Central memory CD8-positive, alpha-beta T cell (primary cell): ENCODE data around the gene CCNE1.
"Not testable (repeated sequence)": the region's sequence is repeated elsewhere in the genome, so short reads cannot be mapped to it uniquely, and the experiment has no call there.

ENCODE experiments used
- ATAC-seq: fragments of 150-1000 bp; cut with Tn5 transposase; replicated peaks from 2 replicates; pipeline ENCODE4 v1.10.0; 2022; ENCODE audit warnings: mild to moderate bottlenecking, moderate FRiP score, moderate number of reproducible peaks; ENCODE audit not compliant: poor library complexity, severe bottlenecking; ENCODE audit errors: extremely low read depth
- DNase-seq, 2 donors: peaks; one replicate each; pipeline ENCODE4 v3.0.0; 2021; ENCODE audit warnings: low spot score in 2 of 2
- H3K27ac Mint-ChIP-seq: one replicate; pipeline ENCODE4 v1.8.0; 2022; ENCODE audit warnings: low read depth, mild to moderate bottlenecking, moderate library complexity, mixed read lengths
- H3K27me3 Mint-ChIP-seq: one replicate; pipeline ENCODE4 v1.8.0; 2022; ENCODE audit warnings: mixed read lengths
- H3K36me3 Mint-ChIP-seq: one replicate; pipeline ENCODE4 v1.8.0; 2022; ENCODE audit warnings: mild to moderate bottlenecking, moderate library complexity, mixed read lengths; ENCODE audit not compliant: insufficient read depth
- H3K4me1 Mint-ChIP-seq: one replicate; pipeline ENCODE4 v1.8.0; 2022; ENCODE audit warnings: mixed read lengths
- H3K4me3 Mint-ChIP-seq: one replicate; pipeline ENCODE4 v1.8.0; 2022; ENCODE audit warnings: mild to moderate bottlenecking, moderate library complexity, mixed read lengths
- H3K9me3 Mint-ChIP-seq: one replicate; pipeline ENCODE4 v1.8.0; 2022; ENCODE audit warnings: mixed read lengths

CCNE1 gene

DNA sequence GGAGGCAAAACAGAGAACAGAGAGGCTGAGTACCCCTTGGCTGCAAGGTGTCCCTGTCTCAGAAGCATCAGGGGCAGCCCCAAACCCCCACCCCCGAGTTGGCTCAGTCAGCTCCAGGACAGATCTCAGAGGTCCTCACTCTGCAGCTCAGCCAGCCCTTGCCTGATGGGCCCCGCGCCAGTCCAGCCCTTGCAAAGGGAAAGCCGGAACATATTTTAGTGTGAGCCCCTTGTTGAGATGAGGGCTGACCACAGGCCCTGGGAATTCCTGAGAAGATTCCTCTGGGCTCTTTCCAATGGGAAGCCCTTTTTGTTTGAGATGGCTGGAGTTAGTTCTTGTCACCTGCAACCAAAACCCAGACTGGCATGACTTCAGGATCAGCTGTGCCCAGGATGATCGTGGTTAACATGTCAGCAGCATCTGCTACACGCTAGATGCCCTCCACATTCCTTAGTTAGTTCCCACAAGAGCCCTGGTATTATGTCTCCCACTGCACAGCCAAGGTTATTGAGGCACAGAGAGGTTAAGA is 33.9 kb upstream of the CCNE1 start:
- Mint-ChIP-seq H3K36me3 (peaks cover 5% of the 10 kb centered on the region), H3K4me1 (no peaks in the 10 kb centered on the region), H3K27me3 (peaks cover 13% of the 10 kb centered on the region), H3K9me3 (no peaks in the 10 kb centered on the region), H3K27ac (no peak overlapping the region), H3K4me3 (no peak overlapping the region)
- DNase-seq: no peak
- ATAC-seq: no peak

DNA sequence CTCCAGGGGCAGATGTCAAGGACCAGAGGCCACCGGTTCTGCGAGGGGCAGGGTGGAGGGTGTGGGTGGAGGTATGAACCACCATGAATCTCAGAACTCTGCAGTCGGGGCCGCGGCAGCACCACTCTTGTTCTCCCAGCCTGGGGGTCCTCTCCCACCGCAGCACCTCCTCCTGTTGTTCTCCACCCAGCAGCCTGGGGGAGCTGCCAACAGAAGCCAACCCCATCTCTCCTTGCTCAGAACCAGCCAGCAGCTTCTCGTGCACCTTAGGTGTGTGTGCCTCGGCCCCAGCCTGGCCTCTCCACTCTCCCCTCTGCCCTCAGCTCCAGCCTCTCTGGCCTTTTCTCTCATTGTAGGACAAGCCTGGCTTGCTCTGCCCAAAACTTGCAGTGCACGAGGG is 31.9 kb upstream of the CCNE1 start:
- peaks cover 13% of the 10 kb centered on the region for H3K27me3 Mint-ChIP-seq
- ATAC-seq (no peak), DNase-seq (no peak)
- H3K4me1 Mint-ChIP-seq: no peaks in the 10 kb centered on the region
- no peak overlapping the region for H3K27ac Mint-ChIP-seq
- no peaks in the 10 kb centered on the region for H3K9me3 Mint-ChIP-seq
- H3K4me3 Mint-ChIP-seq: no peak overlapping the region
- peaks cover 5% of the 10 kb centered on the region for H3K36me3 Mint-ChIP-seq

DNA sequence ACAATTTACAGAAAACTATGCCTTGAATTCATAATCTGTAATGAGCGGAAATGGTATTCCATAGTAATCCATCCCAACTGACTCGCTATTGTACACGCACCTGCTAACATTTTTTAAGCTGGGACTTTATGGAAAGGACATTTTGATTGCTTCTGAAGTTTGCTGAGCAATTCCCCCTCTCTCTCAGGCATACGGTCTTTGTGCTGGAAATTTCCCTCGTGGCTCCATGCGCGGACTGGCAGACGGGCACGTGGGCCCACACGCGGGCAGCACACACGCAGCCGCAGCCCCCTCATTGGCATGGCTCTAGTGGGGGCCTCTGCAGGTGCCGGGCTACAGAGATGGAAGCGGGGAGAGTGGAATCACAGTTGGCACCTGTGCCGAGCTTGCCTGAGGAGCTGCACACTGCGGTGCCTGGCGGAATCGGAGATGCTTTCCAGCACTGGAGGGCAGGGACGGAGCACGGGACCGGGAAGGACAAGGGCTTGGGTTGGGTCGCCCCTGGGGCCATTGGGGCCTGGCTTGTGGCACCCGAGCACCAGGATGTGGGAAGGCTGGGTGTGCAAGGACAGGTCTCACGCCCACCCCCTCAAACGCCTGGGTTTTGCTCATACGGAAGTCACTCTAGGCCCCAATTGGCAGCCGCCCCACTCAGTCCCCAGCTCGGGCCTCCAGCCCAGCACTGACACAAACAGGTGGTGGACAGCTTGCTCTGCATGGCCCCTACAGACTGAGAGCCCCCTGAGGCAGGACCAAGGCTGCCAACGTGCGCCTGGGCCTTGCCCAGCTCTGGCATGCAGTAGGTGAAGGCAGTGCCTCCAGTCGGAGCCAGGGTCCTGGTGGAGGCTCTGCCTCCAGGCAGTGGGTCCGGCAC is 30.2 kb upstream of the CCNE1 start:
- no peak overlapping the region for H3K27ac Mint-ChIP-seq
- H3K4me3 Mint-ChIP-seq: no peak overlapping the region

DNA sequence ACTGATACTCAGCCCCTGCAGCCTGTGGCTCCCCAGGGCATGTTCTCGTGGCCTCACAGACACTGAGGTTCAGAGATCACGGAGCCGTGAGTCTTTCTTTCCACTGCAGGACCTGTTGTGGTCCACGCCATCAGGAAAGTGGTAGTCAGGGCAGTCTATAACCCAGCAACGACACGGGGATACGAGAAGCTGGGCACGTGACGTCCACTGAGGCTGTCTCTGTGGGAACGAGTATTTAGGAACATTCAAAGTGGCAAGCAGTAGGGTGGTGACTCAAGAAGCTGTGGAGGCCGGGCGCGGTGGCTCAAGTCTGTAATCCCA is 29.6 kb upstream of the CCNE1 start:
- Mint-ChIP-seq H3K27me3 (peaks cover 13% of the 10 kb centered on the region), H3K9me3 (no peaks in the 10 kb centered on the region), H3K36me3 (peaks cover 5% of the 10 kb centered on the region), H3K4me1 (no peaks in the 10 kb centered on the region), H3K27ac (no peak overlapping the region), H3K4me3 (no peak overlapping the region)
- DNase-seq (no peak), ATAC-seq (no peak)

More for the DNA sequence above, 30.2 kb upstream of the CCNE1 start:
- DNase-seq (no peak), ATAC-seq (no peak)
- peaks cover 13% of the 10 kb centered on the region for H3K27me3 Mint-ChIP-seq
- H3K9me3 Mint-ChIP-seq: no peaks in the 10 kb centered on the region
- H3K36me3 Mint-ChIP-seq: peaks cover 5% of the 10 kb centered on the region
- no peaks in the 10 kb centered on the region for H3K4me1 Mint-ChIP-seq

DNA sequence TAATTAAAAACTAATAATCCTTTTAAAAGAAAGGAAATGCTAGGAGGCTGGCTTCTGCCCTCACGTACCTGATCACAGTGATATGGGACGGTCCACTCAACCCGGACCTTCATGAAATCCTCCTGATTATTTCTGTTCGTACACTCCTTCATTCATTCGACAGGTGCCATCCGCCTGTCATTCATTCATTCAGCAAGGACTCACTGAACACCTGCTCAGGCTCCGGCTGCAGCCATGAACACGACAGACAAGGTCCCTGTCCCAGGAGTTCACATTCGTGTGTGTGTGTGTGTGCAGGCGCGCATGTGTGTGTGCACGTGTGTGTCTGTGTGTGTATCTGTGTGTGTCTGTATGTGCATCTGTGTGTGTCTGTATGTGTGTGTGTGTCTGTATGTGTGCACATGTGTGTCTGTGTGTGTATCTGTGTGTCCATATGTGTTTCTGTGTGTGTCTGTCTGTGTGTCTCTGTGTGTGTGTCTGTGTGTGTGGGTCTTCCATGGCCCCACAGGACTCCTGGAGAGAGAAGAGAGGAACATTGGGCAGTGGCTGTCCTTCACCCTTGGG is 28.1 kb upstream of the CCNE1 start:
- no peaks in the 10 kb centered on the region for H3K9me3 Mint-ChIP-seq
- no peak overlapping the region for H3K27ac Mint-ChIP-seq
- H3K36me3 Mint-ChIP-seq: peaks cover 6% of the 10 kb centered on the region
- ATAC-seq: no peak
- H3K4me1 Mint-ChIP-seq: no peaks in the 10 kb centered on the region
- no peak overlapping the region for H3K4me3 Mint-ChIP-seq
- DNase-seq: no peak
- peaks cover 13% of the 10 kb centered on the region for H3K27me3 Mint-ChIP-seq

DNA sequence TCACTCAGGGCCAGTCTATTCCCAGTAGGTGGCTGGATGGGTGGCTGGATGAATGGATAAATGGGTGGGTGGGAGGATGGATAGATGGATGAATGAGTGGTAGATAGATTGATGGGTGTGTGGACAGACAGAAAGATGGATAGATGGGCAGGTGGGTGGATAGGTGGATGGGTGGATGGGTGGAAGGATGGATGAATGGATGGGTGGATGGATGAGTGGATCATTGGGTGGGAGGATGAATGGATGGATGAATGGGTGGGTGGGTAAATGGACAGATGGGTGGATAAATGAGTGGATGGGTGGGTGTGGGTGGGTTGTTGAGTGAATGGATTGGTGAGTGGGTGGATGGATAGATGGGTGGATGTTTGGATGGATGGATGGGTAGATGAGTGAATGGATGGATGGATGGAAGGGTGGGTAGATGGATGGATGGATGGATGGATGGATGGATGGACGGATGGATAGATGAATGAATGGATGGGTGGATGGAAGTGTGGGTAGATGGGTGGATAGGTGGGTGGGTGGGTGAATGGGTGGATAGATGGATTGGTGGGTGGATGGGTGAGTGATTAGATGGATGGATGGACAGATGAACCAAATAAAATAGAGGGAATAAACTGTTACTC is 27.1 kb upstream of the CCNE1 start:
- no peak for ATAC-seq
- DNase-seq: no peak
- Mint-ChIP-seq H3K27ac (no peak overlapping the region), H3K27me3 (peaks cover 10% of the 10 kb centered on the region), H3K36me3 (peaks cover 3% of the 10 kb centered on the region), H3K4me1 (no peaks in the 10 kb centered on the region), H3K9me3 (no peaks in the 10 kb centered on the region), H3K4me3 (no peak overlapping the region)

DNA sequence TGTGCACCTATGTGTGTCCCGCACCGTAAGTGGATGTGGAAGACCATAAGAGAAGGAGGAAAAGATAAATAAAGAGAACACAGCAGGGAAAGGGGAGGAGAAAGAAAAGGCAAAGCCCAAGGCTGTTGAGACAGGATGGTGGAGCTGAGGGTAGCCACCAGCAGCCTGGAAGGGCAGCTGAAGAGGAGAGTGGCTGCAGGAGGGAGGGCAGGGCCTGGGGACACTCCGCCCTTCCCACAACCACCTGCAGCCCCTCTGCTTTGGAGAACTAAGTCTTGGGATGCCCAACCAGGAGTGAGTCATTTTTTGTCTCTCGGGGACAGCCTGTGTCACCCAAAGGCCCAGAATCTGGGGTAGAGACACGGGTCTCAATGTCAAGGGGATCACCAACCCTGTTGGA is 26.4 kb upstream of the CCNE1 start:
- no peaks in the 10 kb centered on the region for H3K9me3 Mint-ChIP-seq
- no peak overlapping the region for H3K27ac Mint-ChIP-seq
- no peaks in the 10 kb centered on the region for H3K4me1 Mint-ChIP-seq
- no peak overlapping the region for H3K4me3 Mint-ChIP-seq
- ATAC-seq (no peak), DNase-seq (no peak)
- peaks cover 4% of the 10 kb centered on the region for H3K27me3 Mint-ChIP-seq
- peaks cover 3% of the 10 kb centered on the region for H3K36me3 Mint-ChIP-seq

DNA sequence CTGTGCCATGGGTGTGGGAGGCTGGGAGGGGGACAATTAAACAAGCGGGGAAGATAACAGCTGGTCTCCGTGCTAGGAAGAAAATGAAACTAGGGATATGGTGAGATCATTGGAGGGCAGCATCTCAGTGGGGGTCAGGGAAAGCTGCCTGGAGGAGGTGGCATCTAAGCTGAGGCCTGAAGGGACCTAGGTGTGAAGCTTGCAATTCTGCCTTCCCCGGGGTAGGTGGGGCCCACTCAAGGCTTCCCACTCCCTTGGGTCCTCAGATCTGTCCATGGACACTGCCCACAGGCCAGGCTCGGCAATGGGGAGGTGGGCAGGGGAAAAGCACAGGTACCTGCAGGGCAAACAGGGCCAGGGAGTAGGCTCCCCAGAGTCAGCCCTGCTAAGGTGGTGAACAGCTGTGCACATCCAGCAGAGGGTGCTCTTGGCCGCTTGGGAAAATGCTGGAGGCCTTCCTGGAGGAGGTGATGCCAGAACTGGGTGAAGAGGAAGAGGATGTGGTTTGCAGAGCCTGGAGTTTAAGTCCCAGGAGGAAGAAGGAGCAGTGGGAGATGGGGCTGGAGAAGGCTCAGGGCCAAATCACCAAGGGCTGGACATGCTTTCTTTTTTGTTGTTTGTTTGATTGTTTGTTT is 25.7 kb upstream of the CCNE1 start:
- peaks cover 1% of the 10 kb centered on the region for H3K36me3 Mint-ChIP-seq
- no peaks in the 10 kb centered on the region for H3K4me1 Mint-ChIP-seq
- no peaks in the 10 kb centered on the region for H3K9me3 Mint-ChIP-seq
- no peak overlapping the region for H3K27ac Mint-ChIP-seq
- no peaks in the 10 kb centered on the region for H3K27me3 Mint-ChIP-seq
- DNase-seq: no peak
- no peak overlapping the region for H3K4me3 Mint-ChIP-seq
- ATAC-seq: no peak

DNA sequence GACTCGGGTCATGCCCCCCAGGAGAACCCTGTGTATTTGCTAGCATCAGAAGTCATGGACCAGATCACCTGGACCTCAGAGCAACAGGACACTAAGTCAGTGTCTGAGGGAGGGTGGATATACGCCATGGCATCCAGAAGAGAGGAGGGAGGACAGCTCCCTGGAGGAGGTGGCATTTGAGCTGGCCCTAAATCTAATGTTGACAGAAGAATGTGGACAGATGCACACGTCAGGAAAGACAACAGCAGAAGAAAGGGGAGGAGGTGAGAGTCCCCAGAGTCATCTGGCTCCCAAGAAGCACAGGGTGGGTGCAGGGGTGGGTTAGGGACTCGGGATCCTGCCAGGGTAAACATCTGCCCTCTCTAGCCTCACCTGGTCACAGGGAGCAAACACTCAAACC is 24.5 kb upstream of the CCNE1 start:
- Mint-ChIP-seq H3K27ac (no peak overlapping the region), H3K36me3 (peaks cover 1% of the 10 kb centered on the region), H3K9me3 (no peaks in the 10 kb centered on the region), H3K27me3 (no peaks in the 10 kb centered on the region), H3K4me1 (no peaks in the 10 kb centered on the region), H3K4me3 (no peak overlapping the region)
- DNase-seq (no peak), ATAC-seq (no peak)

DNA sequence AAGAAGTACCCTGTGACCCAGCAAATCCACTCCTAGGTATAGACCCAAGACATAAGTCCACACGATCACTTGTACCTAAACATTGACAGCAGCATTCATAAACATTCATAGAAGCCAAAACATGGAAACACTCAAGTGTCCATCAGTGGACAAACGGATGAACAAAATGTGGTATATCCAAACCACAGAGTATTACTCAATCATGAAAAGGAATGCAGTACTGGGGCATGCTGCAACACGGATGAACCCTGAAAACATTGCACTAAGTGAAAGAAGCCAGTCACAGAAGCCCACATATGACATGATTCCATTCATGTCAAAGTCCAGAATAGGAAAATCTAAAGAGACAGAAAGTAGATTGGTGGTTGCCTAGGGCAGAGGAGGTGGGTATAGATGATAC is 22.8 kb upstream of the CCNE1 start:
- ATAC-seq (no peak), DNase-seq (no peak)
- H3K4me1 Mint-ChIP-seq: no peaks in the 10 kb centered on the region
- H3K27me3 Mint-ChIP-seq: no peaks in the 10 kb centered on the region
- H3K9me3 Mint-ChIP-seq: no peaks in the 10 kb centered on the region
- no peak overlapping the region for H3K4me3 Mint-ChIP-seq
- peaks cover 1% of the 10 kb centered on the region for H3K36me3 Mint-ChIP-seq
- H3K27ac Mint-ChIP-seq: no peak overlapping the region

DNA sequence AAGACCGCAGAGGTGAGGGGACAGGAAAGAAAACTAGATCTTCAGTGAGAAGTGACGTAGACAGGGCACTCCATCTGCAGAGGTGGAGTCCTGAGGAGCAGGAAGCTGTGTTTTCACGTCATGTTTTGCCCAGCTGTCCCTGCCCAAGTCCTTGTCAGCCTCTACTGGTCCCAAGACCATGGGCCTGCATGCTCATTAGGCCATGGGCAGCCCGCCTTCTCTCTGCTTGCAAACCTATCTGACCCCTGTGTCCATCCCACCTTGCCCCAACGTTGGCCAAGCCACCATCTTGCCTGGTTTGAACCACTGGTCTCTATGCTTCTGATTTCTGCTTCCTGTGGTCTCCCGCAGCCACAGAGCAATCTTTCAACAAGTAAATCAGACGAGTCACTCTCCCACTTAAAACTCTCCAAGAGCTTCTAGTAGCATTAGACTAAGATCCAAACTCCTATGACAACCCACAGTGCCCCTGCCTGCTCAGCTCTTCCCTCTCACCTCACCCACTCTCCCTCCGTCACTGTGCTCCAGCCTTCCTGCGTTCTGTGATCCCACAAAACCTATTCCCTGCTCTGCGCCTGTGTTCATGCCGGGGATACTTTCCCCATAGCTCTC is 18.6 kb upstream of the CCNE1 start:
- no peaks in the 10 kb centered on the region for H3K4me1 Mint-ChIP-seq
- H3K4me3 Mint-ChIP-seq: no peak overlapping the region

DNA sequence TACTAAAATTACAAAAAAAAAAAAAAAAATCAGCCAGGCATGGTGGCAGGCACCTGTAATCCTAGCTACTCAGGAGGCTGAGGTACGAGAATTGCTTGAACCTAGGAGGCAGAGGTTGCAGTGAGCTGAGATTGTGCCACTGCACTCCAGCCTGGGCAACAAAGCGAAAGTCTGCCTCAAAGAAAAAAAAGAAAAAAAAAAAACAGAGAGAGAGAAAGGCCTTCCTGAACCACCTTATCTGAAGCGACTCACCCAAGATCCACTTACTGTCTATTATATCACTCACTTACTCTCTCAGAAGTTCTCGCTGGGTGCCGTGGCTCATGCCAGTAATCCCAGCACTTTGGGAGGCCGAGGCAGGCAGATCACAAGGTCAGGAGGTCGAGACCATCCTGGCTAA is 17.3 kb upstream of the CCNE1 start:
- peak overlapping the region; percentile 11 for H3K27ac Mint-ChIP-seq
- H3K9me3 Mint-ChIP-seq, H3K4me1 Mint-ChIP-seq, H3K36me3 Mint-ChIP-seq, H3K27me3 Mint-ChIP-seq, H3K4me3 Mint-ChIP-seq, DNase-seq, ATAC-seq: not testable (repeated sequence)

More for the DNA sequence above, 18.6 kb upstream of the CCNE1 start:
- Mint-ChIP-seq H3K9me3 (no peaks in the 10 kb centered on the region), H3K27ac (no peak overlapping the region), H3K36me3 (no peaks in the 10 kb centered on the region), H3K27me3 (peaks cover 10% of the 10 kb centered on the region)
- ATAC-seq: no peak
- no peak for DNase-seq
